Measurements from ENCODE around the gene RANBP1.

GRCh38 chr22:20166703-20167102 is 50.8 kb downstream of the RANBP1 start:
- TF ChIP-seq GATA2 (IDR thresholded peaks at IDR 0.05; ENCODE audit: low read depth, low read length) (no peak), GATA3 (IDR thresholded peaks at IDR 0.05; ENCODE audit: low read depth, low read length) (no peak)

Measured in SH-SY5Y (cell line).